Cerebellar cortex (tissue), 1 donor: ENCODE data around the gene NR6A1.
A peak's percentile ranks its signal among the peaks of the same experiment; 100 is the strongest.

Experiments used
- DNase-seq: peaks from one replicate; pipeline ENCODE4 v3.0.0-alpha.2; 2015; ENCODE audit warnings: low spot score

The NR6A1 gene

DNA sequence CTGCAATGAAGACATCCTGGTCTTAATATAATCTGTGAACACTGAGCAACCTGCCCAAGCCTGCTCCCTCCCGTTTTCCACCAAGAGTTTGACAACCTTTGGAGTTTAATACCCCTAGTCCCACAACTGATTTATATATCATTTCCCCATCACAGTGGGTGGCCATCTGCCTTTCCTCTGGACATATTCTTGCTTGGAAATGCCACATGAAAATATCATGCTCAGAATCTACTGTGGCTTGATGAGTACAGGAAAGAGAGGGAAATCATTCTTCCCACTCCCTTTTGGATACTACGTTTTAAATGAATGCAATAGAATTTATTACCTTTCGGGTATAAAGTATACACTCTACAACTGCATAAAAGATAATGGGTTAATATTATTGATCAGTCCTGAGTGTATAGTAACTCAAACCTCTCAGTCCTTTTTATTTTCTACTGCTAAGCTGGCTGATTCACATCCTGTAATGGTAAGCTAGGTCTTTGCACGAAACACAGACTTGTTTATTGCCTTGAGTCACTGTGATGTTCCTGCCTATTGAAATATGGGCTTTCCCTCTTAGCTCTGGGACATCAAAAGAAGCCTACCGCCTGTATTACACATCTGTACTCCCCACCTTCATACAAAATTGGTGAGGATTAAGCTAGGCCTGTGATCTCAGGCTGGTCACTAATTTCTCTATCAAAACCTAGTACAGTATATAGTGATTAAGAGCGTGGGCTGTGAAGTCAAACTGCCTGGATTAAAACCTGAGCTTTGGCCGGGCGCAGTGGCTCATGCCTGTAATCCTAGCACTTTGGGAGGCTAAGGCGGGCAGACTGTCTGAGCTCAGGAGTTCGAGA, 196.4 kb downstream of the NR6A1 start:
- no peak for DNase-seq

- DNase-seq, result no peak
Observed at GRCh38 chr9:124570942-124571666, 200.0 kb downstream of the NR6A1 start.

GRCh38 chr9:124569942-124570341, 201.2 kb downstream of the NR6A1 start:
- no peak for DNase-seq

- DNase-seq, result no peak
Observed at GRCh38 chr9:124567362-124567761, 203.7 kb downstream of the NR6A1 start.

DNA sequence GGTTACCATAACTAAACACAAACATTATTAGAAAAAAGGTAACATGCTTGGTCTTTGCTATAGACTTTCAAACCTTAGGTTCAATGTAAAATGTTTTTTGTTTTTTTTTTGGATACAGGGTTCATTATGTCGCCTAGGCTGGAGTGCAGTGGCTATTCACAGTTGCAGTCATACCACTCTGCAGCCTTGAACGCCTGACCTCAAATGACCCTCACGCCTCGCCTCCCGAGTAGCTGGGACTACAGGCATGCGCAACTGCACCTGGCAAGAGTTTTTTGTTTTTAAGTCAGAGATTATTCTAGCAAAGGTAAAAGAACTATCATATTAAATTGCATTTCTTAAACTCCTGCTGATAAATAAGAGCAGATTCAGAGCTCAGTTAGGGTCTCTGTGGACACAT, 208.8 kb downstream of the NR6A1 start:
- DNase-seq, result no peak

DNA sequence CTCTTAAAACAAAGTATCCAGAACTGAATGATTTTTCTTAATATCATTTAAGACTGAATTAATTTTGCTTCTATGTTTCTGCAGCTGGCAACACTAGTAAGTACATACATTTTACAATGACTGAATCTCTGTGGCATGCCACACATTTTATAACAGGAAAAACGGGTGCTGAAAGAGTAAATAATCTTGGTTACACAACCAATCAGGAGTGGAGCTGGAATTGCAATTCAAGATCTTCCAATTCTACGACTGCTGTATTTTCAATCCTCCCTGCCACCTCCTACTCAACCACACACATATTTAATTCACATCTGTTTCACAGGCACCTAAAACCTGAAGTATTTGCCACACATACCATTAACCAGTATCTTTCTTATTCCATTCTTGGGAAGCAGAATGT, 211.2 kb downstream of the NR6A1 start:
- no peak for DNase-seq

DNA sequence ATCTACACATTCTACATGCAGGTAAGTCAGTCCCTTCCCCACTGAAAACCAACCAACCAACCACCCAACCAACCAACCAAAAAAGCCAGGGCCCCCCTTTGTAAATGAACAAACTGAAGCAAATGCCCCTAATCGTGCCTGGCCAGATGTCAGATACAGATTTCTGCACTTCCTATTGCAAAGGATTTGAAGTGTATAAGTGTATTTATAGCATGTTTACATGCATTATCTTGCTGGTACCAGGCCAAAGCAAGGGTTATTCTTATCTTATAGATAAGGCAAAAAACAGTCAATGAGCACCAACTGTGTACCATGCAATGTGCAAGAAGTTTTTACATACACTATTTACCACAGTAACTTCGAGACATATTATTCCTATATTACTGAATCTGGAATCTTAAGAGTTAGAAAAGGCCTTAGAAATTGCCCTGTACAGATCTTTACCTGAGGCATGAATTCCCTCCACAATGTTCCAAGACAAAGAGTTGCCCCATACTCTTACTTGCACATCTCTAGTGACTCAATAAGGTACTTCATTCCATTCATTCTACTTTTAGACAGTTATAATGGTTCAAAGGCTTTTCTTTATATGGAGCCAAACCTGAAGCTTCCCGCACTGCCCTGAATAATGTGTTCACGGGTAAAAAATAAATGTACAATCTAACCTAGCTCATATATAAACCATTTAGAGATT, 212.2 kb downstream of the NR6A1 start:
- DNase-seq, result no peak

DNA sequence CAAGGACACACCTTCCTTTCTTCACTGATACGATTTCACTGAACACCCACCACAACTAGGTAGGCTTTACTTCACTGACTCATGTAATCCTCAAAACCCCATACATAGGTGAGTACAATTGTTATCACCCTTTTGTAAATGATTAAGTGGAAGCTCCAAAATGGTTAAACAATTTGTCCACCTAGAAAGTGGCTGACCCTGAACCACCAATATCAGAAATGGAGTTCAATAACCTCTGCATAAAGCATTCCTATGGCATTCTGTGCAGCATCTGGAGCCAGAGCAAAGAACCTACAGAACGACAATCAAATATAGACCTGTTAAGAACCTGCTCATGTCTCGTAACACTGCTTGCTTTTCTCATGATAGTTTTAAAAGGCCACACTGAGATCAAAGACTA, 213.2 kb downstream of the NR6A1 start:
- no peak for DNase-seq

DNA sequence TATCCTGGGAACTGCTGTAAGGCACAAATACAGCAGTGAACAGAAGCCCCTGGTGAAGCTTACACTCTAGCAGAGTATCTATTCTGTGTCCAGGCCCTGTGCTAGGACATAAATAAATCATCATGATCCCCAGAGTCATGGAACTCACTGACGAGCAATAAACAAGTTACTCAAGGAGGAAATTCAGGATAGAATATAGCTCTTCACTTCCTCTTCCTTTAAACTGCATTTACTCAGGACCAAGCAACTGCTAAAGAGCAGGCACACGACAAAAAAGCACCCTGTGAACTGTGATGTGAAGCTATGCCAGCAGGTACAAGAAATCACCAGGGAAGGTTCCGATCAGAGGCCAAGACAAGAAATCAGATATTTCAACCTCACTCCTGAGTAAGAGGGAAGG, 216.1 kb downstream of the NR6A1 start:
- DNase-seq, result no peak

- DNase-seq, result no peak
Observed at GRCh38 chr9:124553738-124554137, 217.4 kb downstream of the NR6A1 start.

DNA sequence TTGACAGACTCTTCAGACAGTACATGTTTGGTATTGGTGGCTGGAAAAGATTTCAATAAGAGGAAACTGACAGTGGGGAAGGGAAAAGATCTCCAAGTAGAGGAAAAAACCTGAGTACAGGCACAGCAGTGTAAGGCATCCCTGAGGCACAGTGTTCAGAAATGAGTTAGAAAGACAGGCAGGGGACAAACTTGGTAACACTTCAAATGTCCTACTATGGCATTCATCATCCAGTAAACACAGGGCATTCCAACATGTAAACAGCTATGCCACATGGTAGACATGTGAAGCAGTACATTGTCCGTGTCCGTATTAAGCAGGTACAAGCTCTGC, 218.9 kb downstream of the NR6A1 start:
- DNase-seq, result no peak

DNA sequence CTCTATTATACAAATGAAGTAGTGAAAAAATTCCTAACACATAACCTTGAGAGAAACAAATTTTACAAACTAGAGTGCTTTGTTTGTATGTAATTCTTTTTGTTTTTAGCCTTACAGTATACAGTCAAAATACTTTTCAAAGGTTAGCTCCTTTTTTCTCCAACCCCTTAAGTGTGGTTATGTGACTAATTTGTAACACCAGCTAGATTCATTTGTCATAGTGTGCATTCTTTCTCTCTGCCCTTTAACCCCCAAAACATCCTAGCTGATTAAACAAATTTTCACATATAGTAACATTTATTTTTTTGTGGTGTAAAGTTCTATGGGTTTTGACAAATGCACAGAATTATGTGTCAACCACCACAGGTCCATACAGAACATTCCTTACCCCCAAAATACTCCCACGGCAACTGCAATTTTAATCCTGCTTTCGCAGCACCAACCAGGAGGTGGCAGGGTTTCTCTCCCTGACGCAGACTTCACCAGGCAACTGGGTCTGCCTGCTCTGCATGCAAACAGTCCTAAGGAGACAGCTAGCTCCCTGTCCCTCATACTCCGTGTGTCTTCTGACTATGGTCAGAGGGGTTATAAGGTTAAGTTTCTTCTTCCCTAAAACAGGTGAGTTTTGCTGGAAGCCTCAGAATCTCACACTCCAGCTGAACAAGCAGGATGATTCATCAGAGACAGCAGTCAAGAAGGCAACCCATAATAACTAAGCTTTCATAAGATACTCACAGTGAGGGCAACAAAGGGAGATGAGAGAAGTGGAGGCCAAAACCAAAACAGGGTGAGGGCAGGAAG, 219.4 kb downstream of the NR6A1 start:
- peak; percentile 63 for DNase-seq

DNA sequence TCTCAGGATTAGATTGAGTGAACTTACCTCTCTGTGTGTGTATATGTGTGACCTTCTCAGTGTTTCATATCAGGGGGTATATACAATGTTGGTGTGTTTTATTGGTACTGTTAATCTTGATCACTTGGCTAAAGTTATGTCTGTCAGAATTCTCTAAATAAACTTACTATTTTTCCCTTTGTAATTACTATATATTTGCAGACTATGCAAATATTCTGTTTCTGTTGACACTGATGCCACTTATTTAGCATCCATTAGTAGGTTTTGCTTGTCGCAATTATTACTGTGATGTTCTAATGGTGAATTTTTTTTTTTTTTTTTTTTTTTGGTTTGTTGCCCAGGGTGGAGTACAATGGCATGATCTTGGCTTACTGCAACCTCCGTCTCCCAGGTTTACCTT, 221.0 kb downstream of the NR6A1 start:
- no peak for DNase-seq

DNA sequence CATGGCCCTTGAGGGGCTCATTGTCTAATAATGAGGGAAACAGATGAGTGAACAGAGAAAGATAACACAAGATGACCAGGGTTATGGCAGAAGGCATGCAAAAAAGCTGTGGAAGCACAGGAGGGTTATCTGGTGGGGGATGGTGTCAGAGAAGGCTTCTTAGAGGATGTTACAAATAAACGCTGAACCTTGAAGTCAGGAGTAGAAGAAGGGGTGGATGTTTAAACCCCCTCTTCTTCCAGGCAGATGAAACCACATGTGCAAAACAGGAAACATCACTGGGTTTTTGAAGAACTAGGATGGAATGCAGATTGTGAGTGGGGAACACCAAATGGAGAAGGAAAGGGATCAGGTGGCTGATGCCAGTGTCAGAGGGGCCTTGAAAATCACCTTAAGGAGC, 222.1 kb downstream of the NR6A1 start:
- no peak for DNase-seq

- DNase-seq, result no peak
Observed at GRCh38 chr9:124544535-124544934, 226.6 kb downstream of the NR6A1 start.

GRCh38 chr9:124541824-124542223, 229.3 kb downstream of the NR6A1 start:
- no peak for DNase-seq

GRCh38 chr9:124537926-124538325, 233.2 kb downstream of the NR6A1 start:
- DNase-seq, result no peak

- no peak for DNase-seq
Observed at GRCh38 chr9:124535846-124536245, 235.3 kb downstream of the NR6A1 start.

DNA sequence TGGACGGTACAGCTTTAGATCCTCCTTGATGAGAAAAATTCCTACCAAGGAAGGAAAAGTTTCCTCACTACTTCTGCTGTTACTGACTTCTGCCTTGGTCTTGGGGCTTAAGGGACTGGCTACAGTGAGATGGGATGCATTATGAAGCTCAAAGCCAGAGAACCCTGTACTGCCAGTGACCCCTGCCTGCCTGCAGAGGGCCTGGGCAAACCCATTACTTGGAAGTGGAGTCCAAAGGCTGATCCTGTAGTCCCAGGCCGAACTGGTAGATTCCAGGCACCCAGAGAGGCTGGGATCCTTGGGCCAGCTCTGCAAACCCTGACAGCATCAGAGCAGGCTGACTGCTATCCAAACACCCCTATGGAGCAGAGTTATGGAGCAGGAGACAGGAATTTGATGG, 238.2 kb downstream of the NR6A1 start:
- DNase-seq, result no peak

- DNase-seq, result no peak
Observed at GRCh38 chr9:124531115-124531514, 240.0 kb downstream of the NR6A1 start.

DNA sequence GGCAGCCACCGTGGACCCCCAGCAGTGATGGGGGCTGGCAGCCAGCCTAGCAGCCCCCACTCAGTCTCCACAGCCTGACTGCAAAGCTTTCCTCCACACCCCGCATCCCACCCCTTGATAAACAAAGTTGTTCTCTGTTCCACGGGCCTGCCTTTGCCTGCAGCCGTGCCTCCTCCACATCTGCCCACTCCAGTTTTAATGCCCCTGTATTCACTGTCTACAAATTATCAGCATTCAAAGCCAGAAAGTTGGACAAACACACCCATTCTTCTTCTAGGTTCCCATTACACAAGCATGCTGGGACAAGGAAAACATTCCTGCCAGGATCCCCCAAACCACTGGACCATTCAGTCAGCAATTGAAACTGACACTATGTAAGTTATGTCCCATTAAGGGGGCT, 240.9 kb downstream of the NR6A1 start:
- no peak for DNase-seq

GRCh38 chr9:124527781-124528180, 243.3 kb downstream of the NR6A1 start:
- no peak for DNase-seq
